HS-27A (cell line): ENCODE measurements around the gene DCLRE1B.
A peak's percentile ranks its signal among the peaks of the same experiment; 100 is the strongest.

ENCODE experiments used
- DNase-seq: peaks from one replicate; pipeline ENCODE4 v3.0.0-alpha.2; 2012; ENCODE audit warnings: low read depth, missing footprints

Gene DCLRE1B

GRCh38 chr1:113904674-113905434, at the start of gene DCLRE1B, which contains the start of gene AP4B1:
Gene DCLRE1B (plus strand): TSS chr1:113905326. CDS start chr1:113905587, 261 bp downstream.
Gene AP4B1 (minus strand): TSS chr1:113904799. CDS start chr1:113904717, 82 bp downstream.
- peak; percentile 100 for DNase-seq

DNA sequence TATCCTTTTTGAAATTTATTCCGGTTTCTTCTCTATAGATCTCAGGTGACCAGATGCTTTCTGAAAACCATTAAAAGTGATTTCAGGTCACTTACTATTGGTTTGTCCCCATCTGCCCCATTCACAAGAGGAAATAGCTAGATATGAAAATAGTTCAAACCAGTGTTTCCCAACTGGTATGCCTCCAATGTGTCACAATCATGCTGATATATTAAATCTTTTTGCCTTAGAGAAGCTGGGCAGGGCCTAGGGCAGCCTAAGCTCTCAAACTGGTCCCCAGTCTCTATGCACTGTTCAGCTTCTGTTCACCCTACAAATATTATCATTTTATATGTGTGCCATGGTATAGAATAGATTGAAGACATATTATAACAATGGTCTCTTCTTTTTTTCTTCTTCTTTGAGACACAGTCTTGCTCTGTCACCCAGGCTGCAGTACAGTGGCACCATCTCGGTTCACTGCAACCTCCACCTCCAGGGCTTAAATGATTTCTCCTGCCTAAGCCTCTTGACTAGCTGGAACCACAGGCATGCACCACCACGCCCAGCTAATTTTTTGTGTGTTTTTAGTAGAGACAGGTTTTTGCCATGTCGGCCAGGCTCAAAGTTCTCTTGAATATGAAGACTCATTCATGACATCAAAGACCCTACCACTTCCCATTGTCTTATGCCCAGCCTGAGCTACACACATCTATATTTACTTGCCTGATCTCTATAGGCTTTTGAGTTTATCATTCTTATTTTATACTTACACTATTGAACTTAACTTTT, 49.3 kb upstream of the DCLRE1B start:
- DNase-seq = no peak

GRCh38 chr1:113856401-113856790, 48.7 kb upstream of the DCLRE1B start:
- DNase-seq = no peak

DNA sequence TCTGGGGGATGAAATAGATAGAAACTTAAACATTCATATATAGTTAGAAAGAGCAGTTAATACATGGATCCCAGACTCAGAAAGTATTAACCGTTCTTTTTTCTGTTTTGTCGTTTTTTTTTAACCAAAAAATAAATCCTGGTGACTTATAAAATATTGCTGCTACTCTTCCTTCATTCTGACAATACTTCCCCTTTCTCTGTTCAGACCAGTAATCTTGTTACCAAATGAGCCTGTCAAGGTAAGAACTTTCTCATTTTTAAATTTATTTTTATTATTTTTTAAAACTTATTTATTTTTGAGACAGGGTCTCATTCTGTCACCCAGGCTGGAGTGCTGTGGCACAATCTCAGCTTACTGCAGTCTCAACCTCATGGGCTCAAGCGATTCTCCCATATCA, 47.4 kb upstream of the DCLRE1B start:
- no peak for DNase-seq

DNA sequence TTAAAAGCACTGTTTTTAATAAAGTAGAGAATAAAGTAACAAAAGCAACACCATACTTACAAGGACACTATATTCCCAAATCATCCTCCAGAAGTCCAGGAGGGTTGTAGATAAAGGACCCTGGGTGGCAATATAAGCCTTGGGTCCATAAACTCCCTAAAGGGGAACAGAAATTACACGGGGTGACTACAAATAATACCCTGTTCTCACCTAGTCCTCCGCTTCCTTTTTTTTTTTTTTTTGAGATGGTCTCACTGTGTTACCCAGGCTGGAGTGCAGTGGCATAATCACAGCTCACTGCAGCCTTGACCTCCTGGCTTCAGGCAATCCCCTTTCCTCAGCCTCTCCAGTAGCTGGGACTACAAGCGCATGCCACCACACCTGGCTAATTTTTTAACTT, 46.7 kb upstream of the DCLRE1B start:
- no peak for DNase-seq

DNA sequence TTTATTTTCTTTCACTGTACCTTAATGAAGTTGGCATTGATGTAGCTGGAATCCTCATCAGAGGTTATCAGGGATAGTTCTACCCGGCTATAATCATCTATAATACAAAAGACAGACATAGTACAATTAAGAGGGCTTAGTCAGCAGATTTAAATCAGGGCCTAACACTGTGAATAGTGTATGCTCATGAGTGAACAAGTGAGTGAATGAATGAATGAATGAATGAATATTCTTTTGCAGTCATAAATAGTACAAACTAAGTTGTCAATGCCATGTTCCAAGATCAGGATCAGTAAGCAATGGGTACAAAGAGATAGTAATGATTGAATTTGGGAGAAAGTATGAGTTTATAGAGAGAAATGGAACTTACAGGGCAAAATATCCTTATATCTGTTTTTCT, 46.1 kb upstream of the DCLRE1B start:
- no peak for DNase-seq

DNA sequence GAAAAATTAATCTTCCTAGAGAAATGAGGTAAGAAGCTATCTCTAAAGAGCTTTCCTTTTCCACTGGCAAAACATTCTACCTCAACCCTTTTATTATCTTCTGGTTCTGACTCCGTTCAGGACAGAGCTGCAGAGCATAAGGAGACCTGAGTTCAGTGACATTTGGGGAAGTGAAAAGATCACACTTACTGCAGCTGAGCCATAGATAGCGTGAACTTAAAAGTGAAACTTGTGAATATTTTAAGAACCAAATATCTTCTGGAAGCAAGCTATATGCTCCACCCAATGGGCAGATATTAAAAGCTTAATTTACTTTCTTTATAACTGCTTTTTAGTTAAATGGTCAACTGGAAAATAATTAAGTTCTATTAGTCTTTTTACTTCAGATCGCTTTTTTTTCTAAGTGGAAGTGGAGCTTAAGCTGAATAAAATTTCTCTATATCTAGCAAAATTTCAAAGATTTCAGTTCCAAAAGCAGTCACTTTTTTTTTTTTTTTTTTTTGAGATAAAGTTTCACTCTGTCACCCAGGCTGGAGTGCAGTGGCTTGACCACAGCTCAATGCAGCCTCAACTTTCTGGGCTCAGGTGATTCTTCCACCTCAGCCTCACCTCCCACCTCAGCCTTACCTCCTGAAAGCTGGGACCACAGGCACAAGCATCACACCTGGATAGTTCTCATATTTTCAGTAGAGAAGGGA, 45.5 kb upstream of the DCLRE1B start:
- DNase-seq = no peak

- DNase-seq = peak; percentile 58
Observed at GRCh38 chr1:113860891-113861290, 44.2 kb upstream of the DCLRE1B start.

GRCh38 chr1:113861641-113862040, 43.5 kb upstream of the DCLRE1B start:
- DNase-seq = no peak

DNA sequence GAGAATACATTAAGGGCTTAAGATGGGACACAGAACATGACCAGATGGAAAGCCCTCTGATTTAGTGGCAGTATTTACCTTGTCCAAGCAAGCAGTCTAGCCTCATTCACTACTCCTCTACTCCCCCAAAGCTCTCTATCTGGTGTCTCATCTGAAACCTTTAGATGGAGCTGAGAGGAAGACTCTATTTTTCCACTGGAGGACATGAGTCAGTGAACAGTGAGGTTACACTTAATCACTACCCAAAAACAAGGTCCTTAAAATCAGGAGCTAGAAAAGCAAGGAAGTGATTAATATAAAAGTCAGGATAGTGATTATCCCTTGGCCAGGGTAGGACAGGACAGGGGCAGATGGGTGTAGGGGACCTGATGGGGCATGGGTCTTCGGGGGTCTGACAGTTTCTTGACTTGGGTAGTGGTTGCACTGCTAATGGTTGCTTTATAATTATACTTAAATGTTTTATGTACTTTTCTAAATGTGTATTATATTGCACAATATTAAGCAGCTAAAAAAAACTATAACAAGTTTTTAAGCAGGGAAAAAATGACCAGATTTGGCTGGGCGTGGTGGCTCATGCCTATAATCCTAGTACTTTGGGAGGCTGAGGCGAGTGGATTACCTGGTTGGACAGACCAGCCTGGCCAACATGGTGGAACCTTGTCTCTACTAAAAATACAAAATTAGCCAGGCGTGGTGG, 36.6 kb upstream of the DCLRE1B start:
- DNase-seq = no peak

DNA sequence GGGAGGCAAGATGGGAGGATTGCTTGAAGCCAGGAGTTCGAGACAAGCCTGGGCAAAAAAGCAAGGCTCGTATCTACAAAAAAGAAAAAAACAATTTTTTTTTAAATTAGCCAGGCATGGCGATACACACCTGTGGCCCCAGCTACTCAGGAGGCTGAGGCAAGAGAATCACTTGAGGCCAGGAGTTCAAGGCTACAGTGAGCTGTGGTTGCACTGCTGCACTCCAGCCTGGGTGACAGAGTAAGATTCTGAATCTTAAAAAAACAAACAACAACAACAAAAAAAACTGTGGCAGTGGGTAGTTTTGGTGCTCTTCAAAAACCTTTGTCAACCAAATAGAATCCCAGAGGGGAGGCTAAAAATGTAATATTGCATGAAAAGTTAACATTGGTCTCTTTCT, 34.3 kb upstream of the DCLRE1B start:
- no peak for DNase-seq

DNA sequence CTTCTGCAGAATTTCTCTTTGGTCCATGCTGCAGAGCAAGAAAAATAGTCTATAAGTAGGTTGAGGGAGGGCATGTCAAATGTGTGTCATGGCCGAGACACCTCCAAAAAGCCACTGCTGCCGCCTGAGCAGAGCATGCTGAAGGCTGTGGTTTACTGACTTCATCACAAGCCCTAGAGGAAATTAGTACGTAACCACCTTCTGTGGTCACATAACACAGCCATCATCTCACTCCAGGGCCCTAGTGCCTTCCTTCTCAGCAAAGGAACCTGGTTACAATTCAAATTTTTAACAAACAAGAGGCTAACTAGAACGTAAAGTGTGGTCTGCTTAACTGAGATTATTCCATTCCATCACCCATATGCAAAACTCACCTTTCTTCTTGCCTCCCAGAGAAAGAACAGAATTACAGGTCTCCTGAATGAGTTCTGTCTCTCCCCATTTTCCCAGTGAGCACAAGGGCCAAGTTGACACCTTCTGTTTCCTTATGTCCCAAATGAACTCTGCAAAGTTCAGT, 33.5 kb upstream of the DCLRE1B start, which contains the start of gene PTPN22:
PTPN22 (minus strand) TSS at position 116 of the 517 bp plus-strand sequence.
- DNase-seq = no peak

GRCh38 chr1:113872219-113872935, 32.7 kb upstream of the DCLRE1B start:
- no peak for DNase-seq

GRCh38 chr1:113874012-113874879, 30.9 kb upstream of the DCLRE1B start:
- no peak for DNase-seq

DNA sequence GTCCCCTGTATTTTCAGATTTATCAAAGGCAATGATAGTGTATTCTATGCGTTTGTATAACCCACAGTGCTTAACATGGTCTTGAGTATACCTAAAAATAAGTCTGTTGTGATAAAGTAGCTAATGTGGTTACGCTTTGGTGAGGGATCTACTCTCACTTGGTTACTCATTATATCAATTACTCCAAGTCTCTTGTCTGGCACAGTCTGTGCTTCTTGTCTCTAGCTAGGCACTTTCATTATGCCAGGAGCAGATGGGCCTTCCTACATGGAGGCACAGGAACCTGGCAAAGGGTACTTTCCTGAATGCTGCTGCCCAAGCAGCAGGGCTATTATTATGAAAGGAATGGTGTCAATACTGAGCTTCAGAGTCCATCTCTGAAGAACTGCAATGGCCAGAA, 29.4 kb upstream of the DCLRE1B start:
- no peak for DNase-seq

DNA sequence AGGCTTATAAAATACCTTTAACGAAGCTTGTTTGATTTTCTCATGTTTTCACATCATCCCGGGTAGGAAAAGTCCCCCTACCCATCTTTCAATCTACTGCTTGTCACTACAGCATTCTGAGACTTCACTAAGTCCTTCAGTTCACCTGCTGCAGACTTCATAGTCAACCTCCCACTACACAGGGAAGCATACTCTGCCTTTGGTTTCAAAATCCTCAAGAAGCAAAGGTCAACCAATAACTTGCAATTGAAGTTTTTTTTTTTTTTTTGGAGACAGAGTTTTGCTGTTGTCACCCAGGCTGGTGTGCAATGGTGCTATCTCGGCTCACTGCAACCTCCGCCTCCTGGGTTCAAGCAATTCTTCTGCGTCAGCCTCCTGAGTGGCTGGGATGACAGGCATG, 28.9 kb upstream of the DCLRE1B start:
- no peak for DNase-seq

GRCh38 chr1:113879739-113880038, 25.4 kb upstream of the DCLRE1B start:
- DNase-seq = no peak

DNA sequence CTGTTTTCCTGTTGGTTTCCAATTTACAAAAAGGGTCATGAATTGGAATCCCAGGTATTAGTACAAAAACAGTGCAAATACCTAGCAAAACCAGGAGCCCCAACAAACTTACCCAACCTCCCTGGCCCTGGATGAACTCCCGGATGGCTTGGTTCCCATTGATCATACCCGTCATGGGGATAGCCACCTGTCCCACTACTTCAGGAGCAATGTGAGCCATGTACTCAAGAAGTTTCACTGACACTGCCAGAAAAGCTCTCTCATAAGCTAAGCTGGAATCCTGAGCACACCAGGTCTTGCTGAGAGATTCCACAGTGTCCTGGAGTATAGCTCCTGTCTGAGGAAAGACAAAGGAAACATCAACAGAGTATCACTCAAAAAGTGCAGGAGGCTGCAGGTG, 23.5 kb upstream of the DCLRE1B start:
- no peak for DNase-seq

DNA sequence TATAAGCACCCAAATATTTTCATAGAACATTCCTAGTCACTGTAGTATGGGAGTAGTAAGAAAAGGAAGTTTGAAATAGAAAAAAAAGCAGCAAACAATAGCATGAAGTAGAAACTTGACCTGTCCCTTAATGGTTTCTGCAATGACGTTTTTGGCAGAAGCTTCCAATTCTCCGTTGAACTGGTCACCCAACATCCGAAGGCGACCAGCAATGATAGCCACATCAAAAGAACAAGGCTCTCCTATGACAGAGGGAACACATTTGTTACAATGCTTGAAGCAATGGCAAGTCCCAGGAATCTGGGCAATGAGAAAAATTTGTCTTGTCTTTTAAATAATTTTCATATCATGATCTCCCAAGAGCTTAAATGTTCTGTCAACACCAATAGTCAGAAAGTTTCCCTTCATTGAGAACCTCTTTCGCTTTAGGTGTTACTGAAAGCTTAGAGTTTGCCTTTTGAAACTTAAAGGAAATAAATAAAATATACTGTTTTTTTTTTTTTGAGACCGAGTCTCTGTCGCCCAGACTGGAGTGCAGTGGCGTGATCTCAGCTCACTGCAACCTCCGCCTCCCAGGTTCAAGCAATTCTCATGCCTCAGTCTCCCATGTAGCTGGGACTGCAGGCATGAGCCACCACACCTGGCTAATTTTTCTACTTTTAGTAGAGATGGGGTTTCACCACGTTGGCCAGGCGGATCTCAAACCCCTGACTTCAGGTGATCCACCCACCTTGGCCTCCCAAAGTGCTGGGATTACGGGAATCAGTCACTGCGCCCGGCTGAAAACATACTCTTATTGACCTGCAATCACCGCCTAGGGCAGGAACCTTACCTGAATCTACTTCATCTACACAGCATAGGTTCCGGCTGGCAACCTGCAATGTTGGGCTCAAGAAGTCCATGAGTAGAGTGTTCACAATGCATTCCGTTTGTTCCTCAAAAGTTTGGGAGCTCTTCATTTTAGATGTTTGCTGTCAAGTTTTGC, 18.4 kb upstream of the DCLRE1B start:
- no peak for DNase-seq
